ENCODE measurements around the gene KMT2B.

- TF ChIP-seq CTCF (IDR thresholded peaks at IDR 0.05; ENCODE audit: low read length) (no peak), EZH2phosphoT487 (IDR thresholded peaks at IDR 0.05; ENCODE audit: low read length) (no peak), EZH2 (optimal IDR thresholded peaks at IDR 0.05; ENCODE audit: low read depth, low read length) (no peak)
These were observed 20.5 kb downstream of the KMT2B start for GRCh38 chr19:35738021-35738886.
